Eye (tissue), 1 donor: ENCODE measurements around the gene KCNS3.

Experiments
- DNase-seq: peaks from one replicate; pipeline ENCODE4 v3.0.0-alpha.2; 2015

The KCNS3 gene

GRCh38 chr2:17878281-17879136 is at the start of gene KCNS3:
Gene KCNS3 (plus strand): TSS chr2:17878667. CDS start chr2:17931009, 52,342 bp downstream.
- peak; percentile 79 for DNase-seq

- peak; percentile 92 for DNase-seq
Measured at GRCh38 chr2:17830053-17831034, 48.1 kb upstream of the KCNS3 start.

DNA sequence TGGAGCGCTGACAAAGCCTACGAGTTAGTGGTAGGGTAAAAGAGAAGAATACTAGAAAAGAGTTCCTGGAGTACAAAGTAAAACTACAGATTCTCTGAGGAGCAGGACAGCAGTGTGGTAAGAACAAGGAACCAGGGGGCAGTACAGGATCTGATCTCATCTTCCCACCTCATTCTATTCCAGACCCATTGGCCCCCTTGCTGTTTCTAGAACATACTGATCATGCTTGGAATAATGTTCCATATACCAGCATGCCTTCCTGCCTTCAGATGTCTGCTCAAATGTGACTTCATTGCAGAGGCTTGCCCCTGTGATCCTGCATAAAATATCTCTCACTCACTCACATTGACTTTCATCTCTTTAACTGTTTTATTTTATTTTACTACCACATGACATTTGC is 43.0 kb upstream of the KCNS3 start:
- no peak for DNase-seq

DNA sequence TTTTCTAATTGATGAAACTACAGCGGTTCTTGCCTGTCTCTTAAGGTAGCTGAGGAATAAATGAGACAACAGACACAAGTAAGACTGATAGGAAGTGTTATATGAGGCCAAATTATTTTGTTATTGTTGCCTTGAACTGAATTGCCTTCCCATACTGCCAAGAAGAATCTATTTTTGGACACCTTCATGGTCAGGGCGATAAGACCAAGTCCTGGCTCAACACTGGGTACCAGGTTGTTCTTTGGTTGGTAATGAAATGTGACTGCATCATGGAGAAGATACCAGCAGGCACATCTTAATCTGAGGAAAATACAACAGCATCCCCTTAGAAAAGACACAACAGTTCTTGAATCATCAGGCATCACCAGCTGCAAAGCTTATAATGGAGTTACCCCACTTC is 38.5 kb upstream of the KCNS3 start:
- DNase-seq = no peak

DNA sequence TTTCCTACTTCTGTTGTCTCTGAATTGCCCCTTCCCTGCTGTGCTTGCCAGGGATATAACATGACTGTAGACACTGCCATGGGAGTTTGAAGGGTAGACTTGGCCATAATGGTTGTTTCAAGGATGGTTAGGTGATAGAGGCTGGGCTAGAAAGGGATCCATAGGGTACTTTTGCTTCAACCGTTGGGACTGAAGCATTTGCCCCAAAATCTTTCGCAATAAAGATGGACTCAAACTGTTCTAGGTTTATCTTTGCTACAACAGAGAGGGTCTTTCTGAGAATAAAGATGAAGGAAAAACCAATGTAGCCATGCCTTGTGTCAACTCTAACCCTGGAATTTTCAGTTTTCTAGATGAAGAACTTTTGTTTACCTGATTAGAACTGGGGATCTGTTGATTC is 35.0 kb upstream of the KCNS3 start:
- no peak for DNase-seq

DNA sequence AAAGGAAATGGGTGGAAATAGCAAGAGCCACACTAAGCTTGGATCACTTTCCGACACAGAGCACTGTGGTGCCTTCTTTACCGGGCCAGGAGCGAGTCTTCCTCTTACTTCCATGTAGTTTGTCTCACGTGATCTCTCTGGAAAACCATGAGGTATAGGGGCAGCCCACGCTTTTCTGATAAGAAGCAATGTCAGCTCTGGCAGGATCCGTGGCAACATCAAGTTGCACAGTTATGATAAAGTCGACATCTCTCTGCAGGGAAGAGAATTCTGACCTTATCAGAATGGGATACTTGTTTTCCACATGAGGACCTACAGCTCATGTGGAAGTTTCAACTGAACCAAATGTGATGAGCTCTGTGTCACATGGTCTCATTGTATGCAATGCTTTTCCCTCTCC is 32.7 kb upstream of the KCNS3 start:
- DNase-seq = no peak

GRCh38 chr2:17846676-17847075 is 31.8 kb upstream of the KCNS3 start:
- DNase-seq = no peak

- no peak for DNase-seq
Measured at GRCh38 chr2:17847236-17847635, 31.2 kb upstream of the KCNS3 start.

DNA sequence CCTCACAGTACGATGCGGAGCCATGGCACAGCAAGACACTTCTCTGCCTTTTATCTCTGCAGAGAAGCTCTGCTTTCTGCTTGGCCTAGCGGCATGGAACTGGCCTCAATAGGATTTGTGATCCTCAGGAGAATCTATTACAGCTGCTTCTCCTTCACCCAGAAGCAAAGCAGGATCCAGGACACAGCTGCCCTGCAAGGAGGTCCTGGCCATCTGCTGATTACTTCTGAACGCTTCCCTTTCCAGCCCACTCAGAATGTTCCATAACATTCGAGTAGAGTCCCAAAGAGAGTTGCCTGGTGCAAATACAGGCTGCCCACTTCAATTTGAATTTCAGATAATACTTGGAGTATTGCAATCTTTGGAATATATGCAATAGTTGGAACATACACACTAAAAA is 29.2 kb upstream of the KCNS3 start:
- peak; percentile 15 for DNase-seq

GRCh38 chr2:17850151-17850550 is 28.3 kb upstream of the KCNS3 start:
- DNase-seq = no peak

DNA sequence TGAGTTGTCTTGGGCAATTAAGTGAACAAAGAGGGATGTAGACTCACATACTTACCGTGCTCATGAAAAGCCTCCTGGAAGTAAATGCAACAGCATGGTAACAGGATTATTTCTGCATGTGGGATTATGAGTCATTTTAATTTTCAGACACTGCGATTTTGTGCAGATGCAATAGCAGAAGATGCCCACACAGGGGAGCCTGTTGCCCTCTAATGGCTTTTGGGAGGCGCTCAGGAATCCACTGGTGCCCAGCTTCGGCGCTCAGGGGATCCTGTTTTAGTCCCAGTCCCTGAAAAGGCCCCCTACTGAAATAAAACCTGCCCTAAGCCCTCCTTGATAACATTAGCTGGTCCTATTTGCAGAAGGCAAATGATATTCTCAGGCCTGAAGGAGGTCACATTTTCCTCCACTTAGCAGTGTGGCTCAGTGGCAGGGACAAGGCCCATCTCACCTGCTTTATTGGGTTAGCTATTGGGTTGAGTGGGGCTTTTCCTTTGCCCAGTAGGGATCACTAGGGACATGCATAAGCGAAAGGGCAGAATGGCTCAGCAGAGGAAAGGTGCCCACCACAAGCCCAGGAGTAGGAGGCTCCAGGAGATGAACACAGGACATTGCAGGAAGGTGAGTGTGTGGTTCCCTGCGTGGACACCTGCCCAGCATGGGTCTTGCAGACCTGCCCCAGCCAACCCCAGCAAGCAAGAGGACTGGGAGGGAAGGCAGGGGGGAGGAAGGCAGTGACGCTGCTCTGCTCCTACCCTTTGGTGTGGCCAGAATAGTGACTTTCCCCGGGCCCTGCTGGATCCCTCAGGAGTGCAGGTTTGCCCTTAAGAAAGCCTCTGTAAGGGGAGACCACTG is 26.5 kb upstream of the KCNS3 start:
- peak; percentile 82 for DNase-seq

DNA sequence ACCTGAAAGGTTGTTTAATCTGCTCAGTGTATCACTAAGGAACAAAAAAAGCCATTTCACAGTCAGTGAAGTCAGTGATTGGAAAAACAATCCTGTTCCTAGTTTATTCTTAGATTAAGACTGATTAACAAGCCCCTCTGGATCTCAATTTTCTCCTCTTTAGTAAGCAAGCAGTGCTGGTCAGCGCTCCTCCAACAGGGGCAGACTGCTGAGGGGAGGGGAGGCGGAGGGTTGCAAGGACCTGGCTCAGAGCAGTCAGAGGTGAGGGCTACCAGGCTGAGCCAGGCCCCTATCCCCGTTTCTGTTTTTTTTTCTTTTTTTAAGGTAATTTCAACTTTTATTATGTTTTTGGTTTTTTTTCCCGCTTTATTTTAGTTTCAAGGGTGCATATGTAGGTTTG is 24.7 kb upstream of the KCNS3 start:
- no peak for DNase-seq

DNA sequence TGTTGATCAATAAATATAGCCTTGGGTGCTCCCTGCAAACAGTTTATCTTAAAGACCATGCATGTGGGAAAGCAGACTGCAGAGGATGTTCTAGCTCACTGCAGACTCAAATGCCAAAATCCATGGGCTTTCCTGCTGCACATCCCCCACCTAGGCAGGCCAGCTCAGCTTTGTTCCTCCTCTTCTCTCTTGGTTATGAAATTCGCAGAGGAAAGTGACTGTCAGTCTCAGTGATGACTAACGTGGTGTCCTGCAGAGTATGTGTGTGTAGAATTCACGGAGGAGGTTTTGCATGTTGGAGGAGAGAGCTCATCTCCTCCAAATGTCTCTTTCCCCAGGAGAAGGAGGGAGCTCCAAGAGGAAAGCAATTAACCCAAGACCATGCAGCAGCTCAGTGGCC is 21.4 kb upstream of the KCNS3 start:
- no peak for DNase-seq

DNA sequence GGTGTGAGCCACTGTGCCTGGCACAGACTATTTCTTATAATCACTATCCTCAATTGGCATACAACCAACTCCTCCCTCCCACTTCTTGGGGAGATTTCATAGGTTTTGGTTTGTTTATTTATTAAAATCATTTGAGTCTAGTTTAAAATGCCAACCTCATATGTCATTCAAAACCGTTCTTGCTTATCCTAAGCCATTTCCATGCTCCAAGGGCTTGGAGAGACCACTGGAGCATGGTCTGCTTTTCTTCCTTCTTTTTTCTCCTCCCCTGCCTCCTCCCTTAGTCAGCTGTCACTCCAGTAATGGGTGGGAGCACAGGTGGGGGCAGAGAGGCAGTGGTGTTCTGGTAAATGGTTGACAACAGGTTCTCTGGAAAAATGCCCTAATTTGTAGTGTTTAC is 20.4 kb upstream of the KCNS3 start:
- DNase-seq = no peak

- DNase-seq = no peak
Measured at GRCh38 chr2:17863539-17863938, 14.9 kb upstream of the KCNS3 start.

DNA sequence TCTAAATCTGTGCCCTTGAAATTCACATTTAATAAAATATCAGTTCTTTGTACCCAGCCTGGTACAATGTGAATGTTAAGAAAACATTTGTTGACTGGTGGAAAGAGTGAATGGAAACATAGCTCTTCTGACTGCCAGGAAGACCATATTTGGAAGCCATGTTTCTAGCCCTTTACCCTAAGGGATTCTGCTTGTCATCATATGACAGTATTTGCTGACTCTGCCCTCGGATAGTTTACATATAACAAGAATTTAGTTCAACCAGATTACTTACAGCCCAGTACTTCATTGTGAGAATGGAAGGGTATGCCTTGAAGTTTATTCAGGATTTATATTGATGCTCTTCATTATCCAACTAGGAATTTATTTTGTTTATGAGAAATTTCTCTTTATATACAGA is 13.8 kb upstream of the KCNS3 start:
- no peak for DNase-seq

GRCh38 chr2:17867133-17867532 is 11.3 kb upstream of the KCNS3 start:
- DNase-seq = no peak

DNA sequence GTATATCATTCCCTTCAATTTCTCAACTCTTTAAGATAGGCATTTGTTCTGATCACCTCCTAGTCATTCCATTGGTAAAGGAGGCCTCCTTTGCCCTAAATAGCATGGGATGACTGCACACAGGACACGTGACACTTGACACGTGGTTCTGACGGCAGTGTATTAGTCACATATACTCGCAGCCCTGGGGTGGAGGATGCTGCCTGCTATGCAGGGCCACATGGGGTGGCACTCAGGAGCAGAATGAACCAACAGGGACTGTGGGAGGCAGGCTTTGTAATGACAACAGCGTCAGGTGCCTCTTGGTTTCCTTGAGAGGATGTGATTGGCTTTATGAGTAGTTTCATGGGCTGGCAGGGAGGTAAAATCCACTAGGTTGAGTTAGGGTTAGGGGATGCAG is 9.3 kb upstream of the KCNS3 start:
- no peak for DNase-seq

DNA sequence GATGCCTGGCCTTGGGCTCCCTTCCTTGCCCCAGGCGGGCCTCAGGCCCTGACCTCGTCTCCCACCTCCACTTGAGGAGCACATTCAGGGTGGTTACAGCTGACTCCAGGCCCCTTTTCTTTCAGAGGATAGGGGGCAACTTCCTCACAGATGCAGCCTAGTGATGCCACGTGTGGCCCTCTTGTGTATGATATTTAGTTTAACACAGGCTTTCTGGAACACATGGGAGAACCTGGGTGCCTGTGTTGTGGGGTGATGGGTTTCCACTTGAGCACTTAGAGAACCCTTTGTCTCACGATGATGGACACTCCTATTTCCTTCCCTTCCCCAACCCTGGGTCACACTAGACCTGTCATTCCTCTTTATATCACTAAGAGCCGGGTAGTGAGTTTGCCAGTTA is 6.8 kb upstream of the KCNS3 start:
- DNase-seq = no peak

DNA sequence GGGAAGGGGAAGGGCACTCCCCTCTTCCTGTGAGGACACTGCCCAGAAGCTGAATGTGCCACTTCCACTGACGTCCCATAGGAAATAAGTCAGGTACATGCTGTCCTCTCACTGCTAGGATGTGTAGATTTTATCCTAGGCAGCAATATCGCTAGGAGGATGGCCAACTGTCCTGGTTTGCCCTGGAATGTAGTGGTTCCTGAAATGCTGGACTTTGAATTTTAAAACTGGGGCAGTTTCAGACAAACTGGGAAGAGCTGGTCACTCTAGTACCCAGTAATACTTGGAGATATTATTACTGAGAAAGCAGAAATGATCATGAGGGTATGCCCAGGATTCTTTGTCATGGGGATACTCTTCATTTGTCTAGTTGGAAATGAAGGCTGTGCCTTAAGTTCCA is 5.4 kb upstream of the KCNS3 start:
- DNase-seq = no peak

- DNase-seq = no peak
Measured at GRCh38 chr2:17876590-17876989, 1.9 kb upstream of the KCNS3 start.

GRCh38 chr2:17877811-17878280 is 621 bp upstream of the KCNS3 start:
- peak; percentile 68 for DNase-seq
